Mammary epithelial cell (primary cell): ENCODE data around the gene ZNF500.

ENCODE experiments used
- EZH2 ChIP-seq: IDR thresholded peaks from 2 replicates; pipeline ENCODE4 v1.6.1; 2012; ENCODE audit warnings: low read length, inconsistent platforms, borderline replicate concordance
- TF ChIP-seq, protein P1 (sequence below), 2 donors: IDR thresholded peaks in 1 of 2; conservative IDR thresholded peaks in 1 of 2; 2 replicates each; pipeline ENCODE4 v1.5.1; 2011 to 2012; ENCODE audit warnings: inconsistent platforms in 2 of 2, low read length in 2 of 2, mild to moderate bottlenecking in 2 of 2, control low read depth in 1 of 2, low read depth in 1 of 2; ENCODE audit not compliant: insufficient read depth in 1 of 2; ENCODE audit errors: extremely low read depth in 1 of 2

- TF ChIP-seq, protein P1, sequence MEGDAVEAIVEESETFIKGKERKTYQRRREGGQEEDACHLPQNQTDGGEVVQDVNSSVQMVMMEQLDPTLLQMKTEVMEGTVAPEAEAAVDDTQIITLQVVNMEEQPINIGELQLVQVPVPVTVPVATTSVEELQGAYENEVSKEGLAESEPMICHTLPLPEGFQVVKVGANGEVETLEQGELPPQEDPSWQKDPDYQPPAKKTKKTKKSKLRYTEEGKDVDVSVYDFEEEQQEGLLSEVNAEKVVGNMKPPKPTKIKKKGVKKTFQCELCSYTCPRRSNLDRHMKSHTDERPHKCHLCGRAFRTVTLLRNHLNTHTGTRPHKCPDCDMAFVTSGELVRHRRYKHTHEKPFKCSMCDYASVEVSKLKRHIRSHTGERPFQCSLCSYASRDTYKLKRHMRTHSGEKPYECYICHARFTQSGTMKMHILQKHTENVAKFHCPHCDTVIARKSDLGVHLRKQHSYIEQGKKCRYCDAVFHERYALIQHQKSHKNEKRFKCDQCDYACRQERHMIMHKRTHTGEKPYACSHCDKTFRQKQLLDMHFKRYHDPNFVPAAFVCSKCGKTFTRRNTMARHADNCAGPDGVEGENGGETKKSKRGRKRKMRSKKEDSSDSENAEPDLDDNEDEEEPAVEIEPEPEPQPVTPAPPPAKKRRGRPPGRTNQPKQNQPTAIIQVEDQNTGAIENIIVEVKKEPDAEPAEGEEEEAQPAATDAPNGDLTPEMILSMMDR (conservative IDR thresholded peaks at IDR 0.05 in 1 of 2, IDR thresholded peaks at IDR 0.05 in 1 of 2; ENCODE audit: extremely low read depth in 1 of 2, insufficient read depth in 1 of 2, low read depth in 1 of 2, low read length in 2 of 2), result no peak
- TF ChIP-seq EZH2, result no peak
These were observed 9.3 kb upstream of the ZNF500 start for GRCh38 chr16:4776141-4776705.
